ENCODE measurements around the gene GRIK3.

GRCh38 chr1:37068897-37069296 is 34.6 kb upstream of the GRIK3 start:
- TF ChIP-seq CTCF (conservative IDR thresholded peaks at IDR 0.05) (no peak), ZFX (IDR thresholded peaks at IDR 0.05) (no peak)
